ENCODE data around the gene GNAO1. TPM values are rescaled to one million over a fixed set of nuclear protein-coding genes. Genes with fewer than 3 reads are reported as not detected.

GNAO1 gene
- polyA plus RNA-seq, 1 donor (not counting 4 experiments of a cell fraction or from before 2014, with no cell fraction given), result 0.13 TPM

DNA sequence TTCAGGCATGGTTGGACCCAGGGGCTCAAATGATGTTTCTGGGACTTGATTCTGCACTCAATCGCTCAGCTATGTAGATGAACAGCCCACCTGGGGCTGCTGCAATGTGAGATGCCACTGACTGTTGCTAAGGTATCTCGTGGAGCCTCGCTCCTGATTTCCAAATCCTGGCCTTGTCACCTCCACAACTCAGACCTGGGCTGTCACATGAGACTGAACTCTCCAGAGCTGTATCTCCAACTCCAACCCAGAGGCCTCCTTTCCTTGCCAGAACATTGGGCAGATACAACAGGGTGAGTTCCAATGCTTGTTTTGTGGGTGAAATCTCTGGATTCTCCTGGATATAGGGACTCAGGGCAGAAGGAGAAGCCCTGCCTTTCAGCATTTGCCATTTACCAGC lies 79.5 kb downstream of the GNAO1 start:
- Histone ChIP-seq H3K79me2 (ENCODE audit: control insufficient read depth, insufficient read depth, low read length) (no peaks in the 10 kb centered on the region), H3K9ac (ENCODE audit: control insufficient read depth, extremely low read depth, insufficient read depth, low read length) (no peak overlapping the region), H3K27ac (ENCODE audit: control insufficient read depth, insufficient read depth, low read length) (no peak overlapping the region), H3K9me1 (ENCODE audit: control insufficient read depth, extremely low read depth, insufficient read depth, low read length) (no peaks in the 10 kb centered on the region), H3K36me3 (ENCODE audit: control insufficient read depth in 2 of 2, extremely low read depth in 1 of 2, insufficient read depth in 2 of 2, low read length in 2 of 2) (no peaks in the 10 kb centered on the region), H4K20me1 (ENCODE audit: control insufficient read depth, extremely low read depth, insufficient read depth, low read length) (no peaks in the 10 kb centered on the region), H2AFZ (ENCODE audit: control insufficient read depth, low read length) (no peak overlapping the region), H3K4me1 (ENCODE audit: control insufficient read depth, extremely low read depth, insufficient read depth, low read length) (no peaks in the 10 kb centered on the region), H3K4me3 (ENCODE audit: control insufficient read depth in 2 of 3, extremely low read depth in 1 of 3, insufficient read depth in 2 of 3, low read depth in 1 of 3, low read length in 3 of 3) (no peak overlapping the region), H3K9me3 (ENCODE audit: control insufficient read depth, low read depth, low read length) (no peaks in the 10 kb centered on the region), H3K4me2 (ENCODE audit: control insufficient read depth, extremely low read depth, insufficient read depth, low read depth, low read length) (no peak overlapping the region), H3K27me3 (ENCODE audit: control insufficient read depth, extremely low read depth, insufficient read depth, low read length) (peaks cover 4% of the 10 kb centered on the region)
- no peak for TF ChIP-seq EZH2 (IDR thresholded peaks at IDR 0.05; ENCODE audit: low read length)
- TF ChIP-seq, protein P1, sequence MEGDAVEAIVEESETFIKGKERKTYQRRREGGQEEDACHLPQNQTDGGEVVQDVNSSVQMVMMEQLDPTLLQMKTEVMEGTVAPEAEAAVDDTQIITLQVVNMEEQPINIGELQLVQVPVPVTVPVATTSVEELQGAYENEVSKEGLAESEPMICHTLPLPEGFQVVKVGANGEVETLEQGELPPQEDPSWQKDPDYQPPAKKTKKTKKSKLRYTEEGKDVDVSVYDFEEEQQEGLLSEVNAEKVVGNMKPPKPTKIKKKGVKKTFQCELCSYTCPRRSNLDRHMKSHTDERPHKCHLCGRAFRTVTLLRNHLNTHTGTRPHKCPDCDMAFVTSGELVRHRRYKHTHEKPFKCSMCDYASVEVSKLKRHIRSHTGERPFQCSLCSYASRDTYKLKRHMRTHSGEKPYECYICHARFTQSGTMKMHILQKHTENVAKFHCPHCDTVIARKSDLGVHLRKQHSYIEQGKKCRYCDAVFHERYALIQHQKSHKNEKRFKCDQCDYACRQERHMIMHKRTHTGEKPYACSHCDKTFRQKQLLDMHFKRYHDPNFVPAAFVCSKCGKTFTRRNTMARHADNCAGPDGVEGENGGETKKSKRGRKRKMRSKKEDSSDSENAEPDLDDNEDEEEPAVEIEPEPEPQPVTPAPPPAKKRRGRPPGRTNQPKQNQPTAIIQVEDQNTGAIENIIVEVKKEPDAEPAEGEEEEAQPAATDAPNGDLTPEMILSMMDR (optimal IDR thresholded peaks at IDR 0.05 in 1 of 3, IDR thresholded peaks at IDR 0.05 in 1 of 3, conservative IDR thresholded peaks at IDR 0.05 in 1 of 3; ENCODE audit: extremely low read depth in 1 of 3, insufficient read depth in 2 of 3, low read length in 3 of 3), result no peak
- DNase-seq (ENCODE audit: low read depth, low spot score), result no peak
- FAIRE-seq, result no peak
- dilution Hi-C loops (cut with MboI; ENCODE audit: extremely low pct_ligation_motif_present, low sequenced_read_pairs), result no loop called here

DNA sequence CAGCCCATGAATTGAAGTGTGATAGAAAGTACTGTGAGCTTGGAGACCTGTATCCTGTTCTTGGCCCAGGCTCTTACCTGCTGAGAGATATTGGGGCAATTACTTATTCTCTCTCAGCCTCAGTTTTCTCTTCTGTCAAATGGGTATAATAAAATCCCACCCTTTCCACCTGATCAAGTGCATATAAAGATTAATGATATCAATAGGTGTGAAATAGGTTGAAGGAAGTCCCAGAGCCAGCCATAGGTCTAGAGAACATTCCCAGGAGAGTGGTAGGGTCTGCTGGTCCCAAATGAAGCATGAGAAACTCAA lies 81.2 kb downstream of the GNAO1 start:
- H3K9ac ChIP-seq (ENCODE audit: control insufficient read depth, extremely low read depth, insufficient read depth, low read length), result no peak overlapping the region
- no peak overlapping the region for H3K27ac ChIP-seq (ENCODE audit: control insufficient read depth, insufficient read depth, low read length)
- peaks cover 6% of the 10 kb centered on the region for H3K27me3 ChIP-seq (ENCODE audit: control insufficient read depth, extremely low read depth, insufficient read depth, low read length)
- H3K4me2 ChIP-seq (ENCODE audit: control insufficient read depth, extremely low read depth, insufficient read depth, low read depth, low read length), result no peak overlapping the region
- DNase-seq (ENCODE audit: low read depth, low spot score), result no peak
- no peaks in the 10 kb centered on the region for H3K9me3 ChIP-seq (ENCODE audit: control insufficient read depth, low read depth, low read length)
- dilution Hi-C loops (cut with MboI; ENCODE audit: extremely low pct_ligation_motif_present, low sequenced_read_pairs), result no loop called here
- FAIRE-seq, result no peak
- H2AFZ ChIP-seq (ENCODE audit: control insufficient read depth, low read length), result no peak overlapping the region
- no peaks in the 10 kb centered on the region for H4K20me1 ChIP-seq (ENCODE audit: control insufficient read depth, extremely low read depth, insufficient read depth, low read length)
- H3K9me1 ChIP-seq (ENCODE audit: control insufficient read depth, extremely low read depth, insufficient read depth, low read length), result no peaks in the 10 kb centered on the region
- H3K4me3 ChIP-seq (ENCODE audit: control insufficient read depth in 2 of 3, extremely low read depth in 1 of 3, insufficient read depth in 2 of 3, low read depth in 1 of 3, low read length in 3 of 3), result no peak overlapping the region
- H3K4me1 ChIP-seq (ENCODE audit: control insufficient read depth, extremely low read depth, insufficient read depth, low read length), result no peaks in the 10 kb centered on the region
- H3K79me2 ChIP-seq (ENCODE audit: control insufficient read depth, insufficient read depth, low read length), result no peaks in the 10 kb centered on the region
- TF ChIP-seq, protein P1 (optimal IDR thresholded peaks at IDR 0.05 in 1 of 3, IDR thresholded peaks at IDR 0.05 in 1 of 3, conservative IDR thresholded peaks at IDR 0.05 in 1 of 3; ENCODE audit: extremely low read depth in 1 of 3, insufficient read depth in 2 of 3, low read length in 3 of 3), result no peak
- TF ChIP-seq EZH2 (IDR thresholded peaks at IDR 0.05; ENCODE audit: low read length), result no peak
- no peaks in the 10 kb centered on the region for H3K36me3 ChIP-seq (ENCODE audit: control insufficient read depth in 2 of 2, extremely low read depth in 1 of 2, insufficient read depth in 2 of 2, low read length in 2 of 2)

Measured in keratinocyte (primary cell).